Heart left ventricle (tissue), 13 donors: ENCODE measurements around the gene SCFD2.

Experiments
- CTCF ChIP-seq, 12 donors: fragments of 200-600 bp; sonication (generic) in 4 of 12; IDR thresholded peaks; one replicate each; pipeline versions ENCODE4 v1.5.0 to v1.8.0; 2018 to 2022; ENCODE audit warnings: antibody characterized with exemption in 12 of 12, mild to moderate bottlenecking in 5 of 12
- POLR2A ChIP-seq, 2 donors: fragments of 450-650 bp; IDR thresholded peaks; one replicate each; pipeline ENCODE4 v1.6.1; 2017; ENCODE audit warnings: antibody characterized with exemption in 2 of 2, mild to moderate bottlenecking in 2 of 2, moderate library complexity in 2 of 2
- donor health status: ischemic (EF 13 %, LVEDD 7.1; RV severe dilation, severe dysfunction).
- donor health status: DM: no; HTN: yes; CAD: no.
- donor health status: DM: no; HTN: no; CAD: no.
- donor health status: ischemic (EF 25% LVEDD 6.9; RV normal size, moderate dysfunction).
- donor health status: ischemic (EF 25% LVEDD 5.7; RV mildly dilated, moderate dysfunction).
- donor health status: ischemic (EF 35%, LVEDD 5.7; RV mildly dilated, moderate dysfunction).
- donor health status: nonischemic (EF 11% LVEDD 7.7; RV severe dilation, severe dysfunction).
- donor health status: DM: yes; HTN: yes; CAD: no.
- donor health status: PGD.
- donor health status: ischemic (EF 29% LVEDD 5.4; RV normal size, mild dysfunction).
- donor health status: nonischemic (EF 23%, LVEDD 6.1; RV moderate dilation, normal function).

GRCh38 chr4:53280846-53281245 lies 85.0 kb downstream of the SCFD2 start:
- TF ChIP-seq CTCF (IDR thresholded peaks at IDR 0.05) (no peak), POLR2A (IDR thresholded peaks at IDR 0.05) (no peak)
